ENCODE data around the gene CDH5.
A peak's percentile ranks its signal among the peaks of the same experiment; 100 is the strongest.

Gene CDH5

GRCh38 chr16:66382966-66383299, 16.4 kb downstream of the CDH5 start:
- Histone ChIP-seq H3K18ac (ENCODE audit: low read length) (peak overlapping the region; percentile 8), H3K4me3 (ENCODE audit: low read length) (no peak overlapping the region), H3K79me1 (ENCODE audit: low read length) (no peaks in the 10 kb centered on the region), H2BK5ac (ENCODE audit: low read length) (no peak overlapping the region), H3K4me1 (ENCODE audit: control insufficient read depth, low read depth, low read length) (peaks cover 4% of the 10 kb centered on the region), H3K23ac (ENCODE audit: low read length) (no peak overlapping the region), H2BK15ac (replicated peaks; ENCODE audit: low read depth) (no peak overlapping the region), H3K36me3 (ENCODE audit: control insufficient read depth, insufficient read depth, low read length) (no peaks in the 10 kb centered on the region), H3K27ac (ENCODE audit: low read depth, low read length) (peak overlapping the region; percentile 51), H3K9ac (ENCODE audit: low read length) (no peak overlapping the region), H3K56ac (ENCODE audit: low read length) (no peak overlapping the region), H4K5ac (ENCODE audit: low read length) (no peak overlapping the region), H2AK5ac (ENCODE audit: low read length) (no peak overlapping the region), H3K79me2 (ENCODE audit: control insufficient read depth, insufficient read depth, low read length) (no peaks in the 10 kb centered on the region), H3K27me3 (ENCODE audit: insufficient read depth, low read length, poor library complexity) (no peaks in the 10 kb centered on the region), H2BK120ac (ENCODE audit: low read depth, low read length) (no peak overlapping the region), H3K4me2 (ENCODE audit: low read length) (no peak overlapping the region), H4K8ac (ENCODE audit: low read depth, low read length) (no peak overlapping the region), H3K4ac (ENCODE audit: low read depth, low read length) (no peak overlapping the region)
- WGBS (ENCODE audit: extremely low coverage, insufficient coverage, low lambda C conversion rate) = no CpG with 5 or more reads among the region's 3 CpGs
- peak; percentile 96 for DNase-seq

DNA sequence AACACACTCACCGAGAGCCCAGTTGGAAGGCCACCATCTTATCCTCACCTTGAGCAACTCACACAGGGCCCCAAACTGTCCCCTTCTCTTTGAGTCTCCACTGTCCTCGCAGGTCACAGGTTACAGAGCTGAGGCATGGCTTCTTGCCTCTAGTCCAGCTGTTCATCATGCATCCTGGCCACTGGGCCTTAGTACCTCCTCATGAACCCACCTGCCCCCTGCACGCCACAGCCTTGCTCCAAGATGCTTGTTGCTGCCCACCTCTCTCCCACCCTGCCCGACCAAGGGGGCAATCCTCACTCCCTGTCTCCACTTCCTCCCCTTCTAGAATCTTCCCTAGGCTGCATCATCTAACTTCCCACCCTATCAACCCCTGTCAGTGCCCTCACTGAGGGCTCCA, 17.1 kb downstream of the CDH5 start:
- H4K8ac ChIP-seq (ENCODE audit: low read depth, low read length) = no peak overlapping the region
- H3K23ac ChIP-seq (ENCODE audit: low read length) = no peak overlapping the region
- H3K4me2 ChIP-seq (ENCODE audit: low read length) = no peak overlapping the region
- H4K5ac ChIP-seq (ENCODE audit: low read length) = no peak overlapping the region
- peak overlapping the region; percentile 4 for H2BK120ac ChIP-seq (ENCODE audit: low read depth, low read length)
- peak overlapping the region; percentile 53 for H2AK5ac ChIP-seq (ENCODE audit: low read length)
- no peak overlapping the region for H3K9ac ChIP-seq (ENCODE audit: low read length)
- peak overlapping the region; percentile 58 for H3K56ac ChIP-seq (ENCODE audit: low read length)
- H2BK5ac ChIP-seq (ENCODE audit: low read length) = no peak overlapping the region
- no peak overlapping the region for H3K4me3 ChIP-seq (ENCODE audit: low read length)
- no peak overlapping the region for H2BK15ac ChIP-seq (replicated peaks; ENCODE audit: low read depth)
- H3K4ac ChIP-seq (ENCODE audit: low read depth, low read length) = no peak overlapping the region
- H3K36me3 ChIP-seq (ENCODE audit: control insufficient read depth, insufficient read depth, low read length) = no peaks in the 10 kb centered on the region
- no peak overlapping the region for H3K18ac ChIP-seq (ENCODE audit: low read length)
- no CpG with 5 or more reads among the region's 4 CpGs for WGBS (ENCODE audit: extremely low coverage, insufficient coverage, low lambda C conversion rate)
- H3K27me3 ChIP-seq (ENCODE audit: insufficient read depth, low read length, poor library complexity) = no peaks in the 10 kb centered on the region
- no peaks in the 10 kb centered on the region for H3K79me1 ChIP-seq (ENCODE audit: low read length)
- H3K27ac ChIP-seq (ENCODE audit: low read depth, low read length) = no peak overlapping the region
- no peak for DNase-seq
- peaks cover 4% of the 10 kb centered on the region for H3K4me1 ChIP-seq (ENCODE audit: control insufficient read depth, low read depth, low read length)
- no peaks in the 10 kb centered on the region for H3K79me2 ChIP-seq (ENCODE audit: control insufficient read depth, insufficient read depth, low read length)

- H3K23ac ChIP-seq (ENCODE audit: low read length) = no peak overlapping the region
- no peaks in the 10 kb centered on the region for H3K27me3 ChIP-seq (ENCODE audit: insufficient read depth, low read length, poor library complexity)
- H3K79me1 ChIP-seq (ENCODE audit: low read length) = no peaks in the 10 kb centered on the region
- no peak overlapping the region for H3K18ac ChIP-seq (ENCODE audit: low read length)
- no peak overlapping the region for H2BK15ac ChIP-seq (replicated peaks; ENCODE audit: low read depth)
- WGBS (ENCODE audit: extremely low coverage, insufficient coverage, low lambda C conversion rate) = no CpG with 5 or more reads among the region's 4 CpGs
- no peak overlapping the region for H4K5ac ChIP-seq (ENCODE audit: low read length)
- no peaks in the 10 kb centered on the region for H3K79me2 ChIP-seq (ENCODE audit: control insufficient read depth, insufficient read depth, low read length)
- H3K56ac ChIP-seq (ENCODE audit: low read length) = no peak overlapping the region
- H2BK5ac ChIP-seq (ENCODE audit: low read length) = no peak overlapping the region
- DNase-seq = no peak
- no peak overlapping the region for H2BK120ac ChIP-seq (ENCODE audit: low read depth, low read length)
- no peak overlapping the region for H3K4ac ChIP-seq (ENCODE audit: low read depth, low read length)
- H3K4me1 ChIP-seq (ENCODE audit: control insufficient read depth, low read depth, low read length) = peaks cover 4% of the 10 kb centered on the region
- no peaks in the 10 kb centered on the region for H3K36me3 ChIP-seq (ENCODE audit: control insufficient read depth, insufficient read depth, low read length)
- H3K4me3 ChIP-seq (ENCODE audit: low read length) = no peak overlapping the region
- H4K8ac ChIP-seq (ENCODE audit: low read depth, low read length) = no peak overlapping the region
- H3K4me2 ChIP-seq (ENCODE audit: low read length) = no peak overlapping the region
- no peak overlapping the region for H2AK5ac ChIP-seq (ENCODE audit: low read length)
- H3K27ac ChIP-seq (ENCODE audit: low read depth, low read length) = no peak overlapping the region
- H3K9ac ChIP-seq (ENCODE audit: low read length) = no peak overlapping the region
Measured at GRCh38 chr16:66385415-66385814, 18.9 kb downstream of the CDH5 start.

- WGBS (ENCODE audit: extremely low coverage, insufficient coverage, low lambda C conversion rate) = no CpG with 5 or more reads among the region's 20 CpGs
Measured at GRCh38 chr16:66386629-66387622, 20.4 kb downstream of the CDH5 start.

DNA sequence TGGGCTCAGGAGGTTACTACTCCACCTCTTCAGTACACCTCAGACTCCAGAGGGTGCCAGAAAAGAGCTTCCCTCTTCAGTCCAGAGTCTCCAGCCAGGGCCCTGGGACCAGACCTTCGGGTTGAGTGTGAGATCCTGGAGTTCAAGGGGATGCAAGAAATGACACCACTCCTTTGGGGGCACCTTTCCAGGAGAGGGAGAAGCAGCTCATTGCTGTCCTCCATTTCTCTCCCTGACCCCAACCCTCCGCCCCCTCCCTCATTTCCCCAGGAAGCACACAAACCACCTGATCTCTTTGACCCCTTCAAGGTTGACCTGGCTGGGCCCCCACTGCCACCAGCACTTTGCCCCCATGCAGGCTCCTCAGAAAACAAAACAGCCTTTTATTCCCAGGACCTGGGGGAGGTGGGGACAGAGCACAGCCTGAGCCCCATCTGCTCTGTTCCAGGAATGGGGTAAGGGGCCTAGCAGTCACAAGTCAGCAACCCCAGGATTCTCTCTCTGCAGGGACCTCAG, 21.4 kb downstream of the CDH5 start:
- Histone ChIP-seq H3K79me2 (ENCODE audit: control insufficient read depth, insufficient read depth, low read length) (no peaks in the 10 kb centered on the region), H2BK120ac (ENCODE audit: low read depth, low read length) (no peak overlapping the region), H3K27me3 (ENCODE audit: insufficient read depth, low read length, poor library complexity) (no peaks in the 10 kb centered on the region), H3K79me1 (ENCODE audit: low read length) (no peaks in the 10 kb centered on the region), H2BK5ac (ENCODE audit: low read length) (no peak overlapping the region), H4K5ac (ENCODE audit: low read length) (no peak overlapping the region), H3K56ac (ENCODE audit: low read length) (no peak overlapping the region), H3K23ac (ENCODE audit: low read length) (no peak overlapping the region), H2BK15ac (replicated peaks; ENCODE audit: low read depth) (no peak overlapping the region), H3K9ac (ENCODE audit: low read length) (no peak overlapping the region), H3K36me3 (ENCODE audit: control insufficient read depth, insufficient read depth, low read length) (no peaks in the 10 kb centered on the region), H3K4me1 (ENCODE audit: control insufficient read depth, low read depth, low read length) (no peaks in the 10 kb centered on the region), H3K18ac (ENCODE audit: low read length) (no peak overlapping the region), H3K4me2 (ENCODE audit: low read length) (no peak overlapping the region), H3K4ac (ENCODE audit: low read depth, low read length) (no peak overlapping the region), H4K8ac (ENCODE audit: low read depth, low read length) (no peak overlapping the region), H3K4me3 (ENCODE audit: low read length) (no peak overlapping the region), H2AK5ac (ENCODE audit: low read length) (no peak overlapping the region), H3K27ac (ENCODE audit: low read depth, low read length) (no peak overlapping the region)
- WGBS (ENCODE audit: extremely low coverage, insufficient coverage, low lambda C conversion rate) = no CpG with 5 or more reads among the region's 2 CpGs
- DNase-seq = no peak

More at GRCh38 chr16:66386629-66387622, 20.4 kb downstream of the CDH5 start:
- H3K4me3 ChIP-seq (ENCODE audit: low read length) = no peak overlapping the region
- H2AK5ac ChIP-seq (ENCODE audit: low read length) = no peak overlapping the region
- H3K27ac ChIP-seq (ENCODE audit: low read depth, low read length) = no peak overlapping the region
- no peak overlapping the region for H3K4ac ChIP-seq (ENCODE audit: low read depth, low read length)
- no peak overlapping the region for H3K4me2 ChIP-seq (ENCODE audit: low read length)
- H3K4me1 ChIP-seq (ENCODE audit: control insufficient read depth, low read depth, low read length) = peaks cover 4% of the 10 kb centered on the region
- no peak overlapping the region for H3K9ac ChIP-seq (ENCODE audit: low read length)
- H3K56ac ChIP-seq (ENCODE audit: low read length) = no peak overlapping the region
- no peak overlapping the region for H3K23ac ChIP-seq (ENCODE audit: low read length)
- no peak overlapping the region for H4K8ac ChIP-seq (ENCODE audit: low read depth, low read length)
- H2BK5ac ChIP-seq (ENCODE audit: low read length) = no peak overlapping the region
- H3K79me1 ChIP-seq (ENCODE audit: low read length) = no peaks in the 10 kb centered on the region
- H4K5ac ChIP-seq (ENCODE audit: low read length) = no peak overlapping the region
- H3K27me3 ChIP-seq (ENCODE audit: insufficient read depth, low read length, poor library complexity) = no peaks in the 10 kb centered on the region
- DNase-seq = no peak
- no peak overlapping the region for H2BK120ac ChIP-seq (ENCODE audit: low read depth, low read length)
- H3K36me3 ChIP-seq (ENCODE audit: control insufficient read depth, insufficient read depth, low read length) = no peaks in the 10 kb centered on the region
- no peak overlapping the region for H3K18ac ChIP-seq (ENCODE audit: low read length)
- no peaks in the 10 kb centered on the region for H3K79me2 ChIP-seq (ENCODE audit: control insufficient read depth, insufficient read depth, low read length)
- H2BK15ac ChIP-seq (replicated peaks; ENCODE audit: low read depth) = no peak overlapping the region

Data from mesendoderm (in vitro differentiated cells).